Left renal cortex interstitium (tissue), 4 donors: ENCODE measurements around the gene GPR156. TPM values are rescaled to one million over a fixed set of nuclear protein-coding genes. Genes with fewer than 3 reads are reported as not detected.

Experiments used
- DNase-seq, 4 donors: peaks; one replicate each; pipeline ENCODE4 v3.0.0-alpha.2; 2013; ENCODE audit warnings: low read depth in 4 of 4, low spot score in 2 of 4, missing footprints in 1 of 4
- polyA plus RNA-seq, 4 donors: library from polyadenylated mRNA; unstranded; fragments of 120-200 nt; gene quantifications; one replicate each; pipeline ENCODE4 v1.2.1, GENCODE V29; 2013; ENCODE audit not compliant: insufficient read length in 4 of 4

The GPR156 gene
- polyA plus RNA-seq, 4 donors = 2.6 to 3.1 (median 2.7) TPM

DNA sequence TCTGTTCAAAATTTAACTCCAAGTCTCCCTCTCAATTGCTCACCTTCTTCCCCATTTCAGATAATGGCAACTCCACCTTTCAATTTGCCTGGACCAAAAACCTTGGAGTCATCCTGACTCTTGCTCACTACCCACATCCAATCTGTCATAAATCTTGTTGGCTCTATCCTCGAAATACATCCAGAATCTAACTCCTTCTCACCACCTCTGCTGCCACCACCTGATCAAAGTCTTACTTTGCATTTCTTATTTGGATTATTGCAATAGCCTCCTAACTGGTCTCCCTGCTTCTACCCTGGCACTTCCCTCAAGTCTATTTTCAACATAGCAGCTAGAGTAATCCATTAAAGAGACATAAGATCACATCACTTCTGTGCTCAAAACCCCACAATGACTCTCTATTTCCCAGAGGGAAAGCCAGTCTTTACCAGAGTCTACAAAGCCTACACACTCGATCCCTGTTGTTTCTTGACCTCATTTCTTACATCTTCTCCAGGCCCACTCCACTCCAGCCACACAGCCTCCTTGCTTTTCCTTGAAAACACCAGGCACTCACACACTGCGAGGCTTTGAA, 86.6 kb downstream of the GPR156 start:
- no peak for DNase-seq

DNA sequence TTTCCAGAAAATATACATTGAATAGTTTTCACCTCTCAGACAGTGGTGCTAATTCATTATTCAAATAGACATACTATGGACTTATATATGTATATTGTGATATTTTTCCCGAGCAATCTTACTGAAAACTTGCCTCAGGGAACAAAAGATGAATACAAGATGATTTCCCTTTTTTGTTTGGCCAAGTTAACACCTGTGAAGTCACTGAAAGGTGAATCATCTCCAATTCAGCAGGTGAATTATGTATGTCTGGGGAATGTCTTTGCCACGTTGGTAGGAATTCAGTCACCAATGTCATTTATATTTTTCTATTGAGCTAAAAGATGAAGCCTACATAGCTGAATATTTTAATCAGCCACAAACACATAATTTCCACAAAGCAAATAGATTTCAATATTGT, 88.2 kb downstream of the GPR156 start:
- DNase-seq = no peak

DNA sequence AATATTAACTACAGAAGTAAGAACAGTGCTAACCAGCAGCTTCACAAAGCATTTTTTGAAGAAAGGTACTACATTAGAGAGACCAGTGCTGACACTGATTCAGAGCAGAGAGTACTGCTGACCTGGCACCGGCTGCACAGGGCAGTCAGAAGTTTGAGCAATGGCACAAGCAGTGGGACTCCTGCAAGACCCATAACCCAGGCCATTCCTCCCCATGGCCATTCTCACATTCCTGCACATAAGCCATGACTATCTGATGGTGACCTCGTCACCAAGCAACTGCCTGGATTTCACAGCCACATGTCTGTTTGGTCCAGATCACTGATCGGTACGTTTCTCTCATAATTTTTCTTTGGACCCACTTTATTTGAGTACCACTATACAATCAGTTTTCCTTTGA, 88.7 kb downstream of the GPR156 start:
- no peak for DNase-seq

DNA sequence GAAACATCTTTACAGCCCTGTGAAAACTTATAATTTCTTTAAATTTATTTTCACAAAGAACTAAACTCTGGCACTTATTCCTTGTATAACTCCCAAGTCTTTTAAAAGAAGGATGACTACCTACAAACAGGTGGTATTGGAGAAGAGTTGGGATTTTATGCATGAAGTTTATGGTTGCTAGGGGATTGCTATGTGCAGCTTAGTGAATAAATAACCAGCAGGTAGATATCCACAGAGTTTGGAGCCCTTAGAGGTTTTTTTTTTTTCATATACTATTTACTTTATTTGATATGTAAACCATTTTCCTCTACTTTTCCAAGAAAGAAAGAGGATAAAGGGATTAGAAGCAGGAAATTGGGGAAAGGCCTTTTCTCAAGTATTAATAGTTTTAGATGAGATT, 91.5 kb downstream of the GPR156 start:
- DNase-seq = no peak

DNA sequence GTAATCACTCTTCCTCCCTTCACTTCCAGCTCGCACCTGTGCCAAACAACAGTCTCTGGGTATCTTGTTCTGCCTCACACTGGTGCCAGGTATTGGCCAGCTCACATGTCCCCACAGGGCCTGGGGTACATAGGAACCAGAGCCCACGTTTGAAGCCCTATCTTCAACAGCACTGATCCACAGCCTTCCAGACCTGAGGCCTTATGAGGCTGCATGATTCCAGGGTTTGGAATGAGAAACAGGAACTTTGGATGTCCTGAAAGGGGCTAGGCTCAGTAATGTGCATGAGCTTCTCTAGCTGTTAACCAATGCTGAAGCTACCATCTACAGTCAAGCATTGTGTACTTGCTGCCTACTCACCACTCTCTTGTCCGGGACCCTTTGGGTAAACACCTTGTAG, 92.4 kb downstream of the GPR156 start:
- no peak for DNase-seq

DNA sequence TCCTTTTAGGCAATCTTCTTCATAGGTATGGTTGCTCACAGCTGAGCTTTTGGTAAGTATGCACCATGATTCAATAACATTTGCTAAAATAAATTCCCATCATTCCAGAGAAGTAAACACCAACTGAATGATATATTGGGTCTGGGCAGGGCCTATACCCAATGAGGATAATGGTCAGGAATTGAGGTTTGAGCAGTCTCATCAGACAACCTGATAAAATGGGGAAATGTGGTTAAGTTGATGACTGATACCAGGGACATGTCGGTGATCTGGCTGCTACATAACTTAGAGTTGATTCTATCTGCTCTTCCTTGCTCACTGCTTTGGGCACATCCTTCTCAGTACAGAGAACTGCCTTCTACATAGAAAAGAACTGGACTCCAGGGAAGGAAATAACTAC, 92.9 kb downstream of the GPR156 start:
- DNase-seq = no peak

DNA sequence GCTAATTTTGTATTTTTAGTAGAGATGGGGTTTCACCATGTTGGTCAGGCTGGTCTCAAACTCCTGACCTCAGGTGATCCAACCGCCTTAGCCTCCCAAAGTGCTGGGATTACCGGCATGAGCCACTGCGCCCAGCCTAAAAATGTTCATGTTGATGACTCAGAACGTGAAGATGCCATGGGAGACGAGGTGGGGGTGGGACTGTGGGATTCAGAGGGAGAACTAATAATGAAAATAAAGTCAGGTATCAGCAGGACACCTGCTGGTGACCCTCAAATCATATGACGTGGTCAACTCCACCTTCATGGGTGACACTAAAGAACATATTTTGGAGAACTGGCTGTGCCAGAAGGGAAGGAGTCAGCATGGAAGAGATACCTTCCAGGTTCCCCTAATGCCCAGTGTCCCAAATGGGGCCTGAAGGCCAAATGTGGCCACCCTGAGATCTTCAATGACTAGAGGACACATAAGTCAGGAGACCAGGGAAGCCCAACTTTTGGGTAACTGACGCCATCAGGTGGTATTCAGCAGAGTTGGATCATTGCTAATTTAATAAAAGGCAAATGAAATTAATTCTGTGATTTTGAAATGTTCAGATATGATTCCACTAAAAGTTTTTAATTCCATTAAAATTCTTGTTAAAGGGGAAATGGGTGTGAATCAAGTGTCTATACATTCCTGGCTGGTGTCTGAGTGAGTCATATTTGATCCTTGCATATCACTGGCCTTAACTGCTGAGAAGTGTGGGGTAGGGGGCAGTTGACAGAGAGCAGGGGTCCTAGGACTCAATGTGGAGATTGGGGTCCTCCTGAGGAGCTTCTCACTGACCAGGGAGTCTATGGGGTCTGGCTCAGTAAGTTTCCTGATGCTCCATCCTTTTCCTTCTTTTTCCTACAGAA, 102.2 kb downstream of the GPR156 start:
- DNase-seq = no peak

DNA sequence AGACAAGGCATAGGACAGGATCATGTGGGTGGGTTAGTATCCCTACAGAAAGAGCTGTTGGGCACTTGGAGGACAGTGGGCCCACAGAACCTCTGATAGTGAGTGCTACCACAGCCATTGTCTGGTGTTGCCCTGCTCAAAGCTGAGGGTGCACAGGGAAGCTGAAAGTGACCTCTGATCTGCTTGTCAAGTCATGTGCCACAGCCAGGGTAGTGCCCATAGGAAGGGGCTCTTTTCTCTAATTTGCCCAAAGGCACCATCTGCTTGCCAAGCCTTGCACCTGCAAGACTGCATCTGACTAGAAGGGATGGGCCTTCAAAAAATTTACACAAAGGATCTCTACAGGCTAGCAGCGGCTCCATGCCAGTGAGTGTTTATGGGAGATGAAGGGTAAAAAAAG, 103.4 kb downstream of the GPR156 start:
- no peak for DNase-seq

DNA sequence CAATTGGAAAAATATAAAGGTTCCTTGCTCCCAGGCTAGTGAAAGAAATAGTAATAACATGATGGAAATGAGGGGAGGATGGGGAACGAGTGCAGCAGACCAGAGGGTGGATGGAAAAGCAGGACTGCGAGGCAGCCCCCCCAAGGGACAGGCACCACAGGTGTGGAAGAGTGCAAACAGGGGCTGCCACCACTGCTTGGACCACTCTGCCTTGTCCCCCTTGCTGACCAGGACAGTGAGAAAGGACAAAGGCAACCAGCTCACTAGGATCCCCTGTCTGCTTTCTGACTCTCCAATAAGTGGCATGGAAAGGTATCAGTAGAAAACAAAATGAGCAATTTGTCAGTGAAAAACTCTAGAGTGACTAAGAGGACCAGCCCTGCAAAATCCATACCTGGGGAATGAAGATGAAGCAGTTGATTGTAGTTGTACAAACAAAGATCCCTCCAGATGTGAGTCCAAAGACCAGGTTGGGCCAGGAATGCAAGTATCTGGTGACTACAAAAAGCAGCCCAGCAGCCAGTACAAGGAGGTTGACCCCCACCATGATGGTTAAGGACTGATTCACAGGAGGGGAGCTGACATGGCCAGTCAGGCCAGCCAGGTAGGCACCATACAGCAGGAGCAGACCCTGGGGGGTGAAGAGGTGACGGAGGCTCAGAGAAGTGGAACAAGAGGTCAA, 104.2 kb downstream of the GPR156 start:
- DNase-seq = no peak

DNA sequence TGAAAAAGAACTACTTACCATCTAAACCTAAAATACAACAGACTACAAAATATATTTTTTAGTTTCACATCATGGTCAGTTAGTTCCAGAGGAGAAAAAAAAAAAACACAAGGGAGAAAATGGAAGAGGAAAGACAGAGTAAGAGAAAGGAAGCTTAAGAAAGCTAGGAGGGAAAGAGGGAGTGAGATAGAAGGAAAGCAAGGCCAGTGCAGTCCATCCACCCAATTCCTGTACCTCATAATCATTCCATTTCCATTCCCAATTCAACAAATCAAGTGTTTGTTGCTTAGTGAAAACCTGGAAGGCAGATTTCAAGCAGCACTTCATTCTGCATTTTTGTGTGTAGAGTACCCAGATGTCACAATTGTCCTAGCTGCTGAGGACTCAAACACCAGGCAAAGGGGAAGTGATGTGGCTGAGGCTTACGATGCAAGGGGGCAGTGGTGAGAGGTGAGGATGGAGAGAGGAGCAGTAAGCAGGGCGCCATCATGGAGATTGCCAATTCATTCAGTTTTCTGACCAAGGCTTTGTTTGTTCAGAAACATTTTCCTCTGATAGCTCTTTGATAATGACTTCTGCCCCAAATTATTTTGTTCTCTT, 107.2 kb downstream of the GPR156 start:
- no peak for DNase-seq

DNA sequence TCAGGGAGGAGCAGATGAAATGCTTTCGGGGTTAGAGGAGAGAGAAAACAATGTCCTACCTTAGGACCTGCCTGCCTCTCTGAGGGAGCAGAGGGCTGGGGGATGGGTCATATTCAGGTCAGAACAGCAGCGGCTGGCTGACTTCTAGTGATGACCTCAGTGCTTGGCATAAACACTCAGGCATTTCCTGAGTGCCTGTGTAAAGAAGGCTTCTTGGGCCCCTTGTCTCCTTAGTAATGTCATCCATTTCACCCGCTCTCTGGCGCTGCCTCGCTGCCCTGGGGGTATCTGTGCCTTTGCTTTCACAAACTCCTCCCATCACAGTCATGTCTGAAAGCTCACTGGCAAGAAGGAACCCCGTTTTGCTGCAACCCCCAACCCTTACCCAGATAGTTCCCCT, 107.9 kb downstream of the GPR156 start:
- DNase-seq = no peak

DNA sequence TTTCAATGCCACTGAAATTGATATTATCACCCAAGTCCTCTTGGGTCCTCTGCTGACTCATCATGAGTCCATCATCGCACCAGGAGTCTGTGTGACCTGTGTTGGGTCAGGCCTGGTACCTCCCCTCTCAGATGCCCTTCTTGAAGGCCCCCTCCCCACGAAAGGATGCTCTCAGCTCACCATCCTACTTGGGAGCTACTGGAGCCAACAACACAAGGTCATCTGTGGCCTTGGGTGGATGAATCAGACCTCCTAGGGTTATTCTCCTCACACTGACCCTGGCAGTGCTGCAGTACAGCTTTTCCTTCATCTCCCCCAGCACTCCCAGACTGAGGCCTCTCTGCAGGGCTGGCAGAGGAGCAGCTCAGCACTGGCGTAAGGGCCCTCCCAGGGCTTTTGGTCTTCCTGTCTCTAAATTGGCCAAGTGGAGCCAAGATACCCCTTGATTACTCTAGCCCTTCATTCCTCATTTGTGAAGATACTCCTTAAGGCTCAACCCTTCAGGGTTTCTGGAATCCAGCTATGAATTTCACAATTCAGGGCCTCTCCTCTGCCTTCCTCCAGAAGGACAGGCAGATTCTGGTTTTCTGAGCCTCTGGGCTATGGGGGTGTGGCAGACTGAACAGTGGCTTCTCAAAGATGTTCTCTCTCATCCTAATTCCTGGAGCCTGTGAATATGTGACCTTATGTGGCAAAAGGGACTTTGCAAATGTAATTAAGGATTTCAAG, 110.0 kb downstream of the GPR156 start:
- no peak for DNase-seq

DNA sequence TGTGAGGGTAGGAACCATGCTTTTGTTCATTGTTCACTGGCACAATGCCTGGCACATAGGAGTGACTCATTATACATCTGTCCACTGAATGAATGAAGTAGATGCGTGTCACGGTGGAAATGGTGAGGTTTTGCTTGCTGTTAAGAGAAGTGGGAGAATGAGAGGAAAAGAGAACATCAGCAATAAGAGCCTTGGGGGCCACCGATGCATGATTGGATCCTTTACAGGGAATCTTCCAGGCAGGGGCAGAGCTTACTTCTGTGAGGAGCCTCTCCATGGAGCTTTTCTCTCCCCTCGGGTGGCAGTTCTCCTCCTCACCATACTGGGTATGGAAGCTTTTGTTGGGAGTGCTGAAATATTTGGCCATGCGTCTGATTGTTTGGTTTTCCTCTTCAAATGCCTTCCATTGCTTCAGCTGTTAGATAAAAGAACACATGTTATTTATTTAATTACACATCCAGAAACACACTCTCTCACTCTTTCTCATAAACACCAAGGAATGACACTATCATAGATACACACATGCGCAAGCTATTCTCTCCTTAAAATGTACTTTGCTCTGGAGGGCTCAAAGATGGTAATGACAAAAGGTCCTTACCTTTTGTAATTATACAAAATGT, 111.9 kb downstream of the GPR156 start:
- DNase-seq = no peak

DNA sequence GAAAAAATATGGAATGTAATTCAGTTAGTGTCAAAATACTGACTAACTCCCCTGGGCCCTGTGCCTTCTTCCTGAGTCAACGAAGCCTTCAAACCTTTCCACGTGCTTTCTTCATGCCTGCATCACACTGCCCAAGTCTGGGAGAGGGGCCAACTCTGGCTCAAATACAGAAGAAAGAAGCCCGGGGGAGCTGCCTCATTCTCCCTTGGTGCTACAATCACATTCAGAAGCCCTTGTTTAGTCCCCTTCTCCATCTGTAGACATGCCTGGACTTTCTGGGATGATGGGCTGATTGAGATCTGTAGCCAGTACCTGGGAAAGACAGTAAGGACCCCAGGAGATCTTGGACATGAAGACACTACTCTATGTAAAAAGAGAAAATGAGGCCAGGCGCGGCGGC, 113.0 kb downstream of the GPR156 start:
- no peak for DNase-seq

DNA sequence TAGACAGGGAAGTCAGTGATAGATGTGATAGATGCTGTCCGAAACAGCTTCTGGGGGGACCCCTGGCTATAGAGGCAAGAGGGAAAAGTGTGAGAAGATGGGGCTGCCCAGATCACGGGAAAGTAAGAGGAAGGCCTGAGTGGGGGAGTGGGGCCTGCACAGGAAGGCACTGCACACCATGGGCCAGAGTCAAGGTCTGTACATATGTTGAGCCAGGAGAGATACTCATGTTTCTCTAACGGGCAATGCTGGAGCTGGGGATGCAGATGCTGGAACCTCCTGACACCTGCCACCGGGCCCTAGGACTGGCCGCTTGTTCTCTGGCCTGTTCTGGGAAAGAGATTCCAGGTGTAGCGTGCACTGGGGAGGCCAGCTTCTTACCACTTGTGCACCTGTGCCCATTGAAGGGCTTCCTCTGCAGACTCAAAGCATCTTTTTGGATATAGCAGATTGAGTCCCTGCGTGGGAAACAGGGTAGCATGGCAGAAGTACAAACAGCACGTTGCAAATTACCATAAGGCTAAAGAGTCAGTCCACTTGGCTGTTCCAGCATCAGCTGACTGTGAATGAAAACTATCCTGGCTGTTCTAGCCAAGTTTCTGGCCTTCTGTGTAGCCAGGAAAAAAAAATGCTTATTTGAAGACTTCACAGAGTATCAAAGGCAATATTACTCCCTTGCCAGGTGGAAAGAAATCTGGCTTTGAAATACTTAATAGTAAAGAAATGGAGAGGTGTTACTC, 113.7 kb downstream of the GPR156 start:
- no peak for DNase-seq

DNA sequence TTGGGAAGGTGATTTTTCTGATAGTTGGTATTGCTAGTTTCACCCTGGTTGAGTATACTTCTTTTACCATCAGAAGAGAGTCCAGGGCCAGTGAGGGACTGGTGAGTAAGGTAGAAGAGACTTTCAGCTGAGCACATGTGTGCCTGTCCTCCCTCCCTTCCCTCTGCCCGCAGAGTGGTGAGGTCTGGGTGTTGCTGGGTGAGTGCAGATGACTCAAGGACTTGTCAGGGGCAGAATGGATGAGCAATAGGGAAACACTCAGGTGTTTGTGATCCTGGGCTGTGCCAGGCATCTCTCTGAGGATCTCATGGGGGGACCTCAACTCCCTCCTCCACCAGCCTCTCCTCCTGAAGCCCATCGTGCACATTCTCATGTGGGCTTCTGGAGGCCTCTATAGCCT, 114.8 kb downstream of the GPR156 start:
- DNase-seq = no peak

DNA sequence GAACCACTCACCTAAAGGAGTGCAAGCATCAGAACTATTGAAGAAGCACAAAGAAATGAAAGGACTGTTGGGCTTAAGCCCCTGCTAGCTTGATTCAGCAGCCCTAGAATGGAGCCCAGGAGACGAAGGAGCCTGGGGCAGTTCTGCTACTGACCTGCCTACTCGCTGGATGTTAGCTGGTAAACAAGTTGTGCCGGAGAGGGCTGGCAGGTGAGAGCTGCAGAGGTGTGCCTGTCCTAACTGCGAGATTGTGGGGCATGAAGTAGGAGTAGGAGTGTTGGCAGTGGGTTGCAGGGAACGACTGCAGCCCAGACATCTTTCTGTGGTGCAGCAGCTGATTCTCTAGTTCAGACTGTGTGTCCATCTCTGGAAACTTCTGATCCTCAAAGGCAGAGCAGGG, 115.6 kb downstream of the GPR156 start:
- DNase-seq = no peak

DNA sequence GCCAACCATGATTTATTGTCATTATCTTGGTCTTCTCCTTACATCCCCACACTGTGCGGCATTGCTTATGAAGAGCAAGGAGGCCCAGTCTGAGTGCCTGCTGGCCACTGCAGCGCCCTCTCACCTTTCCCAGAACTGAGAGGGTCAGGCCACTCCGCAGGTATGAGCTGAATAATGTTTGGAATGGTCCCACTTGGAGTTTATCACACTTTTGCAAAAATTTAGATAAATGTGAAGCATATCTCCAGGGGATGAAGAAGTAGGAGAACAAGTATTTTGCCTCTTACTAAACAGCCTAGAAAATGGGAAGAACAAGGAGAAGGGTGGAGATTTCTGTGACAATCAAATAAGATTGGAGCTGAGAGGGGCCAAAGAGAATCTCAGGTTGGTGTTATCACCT, 116.4 kb downstream of the GPR156 start:
- DNase-seq = no peak

DNA sequence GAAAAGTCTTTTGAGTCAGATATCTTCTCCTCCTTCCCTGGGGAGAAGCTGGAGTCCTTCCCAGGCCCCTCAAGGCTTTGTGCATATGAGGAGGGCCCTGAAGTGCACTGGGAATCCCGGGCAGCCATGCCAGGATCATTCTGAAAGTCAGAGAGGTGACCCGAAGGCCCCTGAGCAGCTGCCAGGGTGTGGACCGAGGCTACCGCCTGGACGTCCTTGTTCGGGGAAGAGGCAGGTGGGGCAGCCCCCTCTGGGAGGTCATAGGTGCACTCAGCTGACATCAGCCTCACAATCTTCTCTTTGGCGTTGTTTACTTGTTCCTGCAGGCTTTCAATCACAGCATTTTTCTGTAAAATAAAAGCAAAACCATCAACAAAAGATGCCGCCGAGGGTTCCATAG, 117.0 kb downstream of the GPR156 start:
- no peak for DNase-seq

DNA sequence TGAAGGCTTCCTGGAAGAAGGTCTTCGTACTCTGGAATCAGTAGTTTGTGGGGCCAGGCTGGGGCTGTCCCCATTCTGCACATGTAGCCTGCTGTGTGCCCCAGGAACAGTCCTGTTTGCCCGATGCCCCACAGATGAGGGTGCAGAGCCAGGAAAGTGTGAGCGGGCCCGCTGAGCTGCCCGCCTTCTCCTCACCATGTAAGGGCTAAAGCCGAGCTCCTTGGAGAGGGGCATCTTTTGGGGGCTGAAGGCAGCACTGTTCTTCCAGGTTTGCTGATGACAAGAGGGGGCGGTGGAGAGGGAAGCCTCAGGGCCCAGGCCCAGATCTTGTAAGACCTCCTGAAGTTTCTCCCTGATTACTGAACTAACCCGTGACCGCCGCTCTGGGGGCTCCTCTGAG, 117.5 kb downstream of the GPR156 start:
- DNase-seq = no peak
